Renal cortical epithelial cell (primary cell): ENCODE measurements around the gene COL9A2. TPM values are rescaled to one million over a fixed set of nuclear protein-coding genes. Genes with fewer than 3 reads are reported as not detected.
A peak's percentile ranks its signal among the peaks of the same experiment; 100 is the strongest.

ENCODE experiments used
- DNase-seq: peaks from one replicate; pipeline ENCODE4 v3.0.0-alpha.2; 2011; ENCODE audit warnings: low read depth
- total RNA-seq: library from RNA; depleted of rRNA; stranded (reverse); fragments of >200 nt; gene quantifications from 2 replicates; pipeline ENCODE4 v1.2.3, GENCODE V29; 2014

COL9A2 gene
- total RNA-seq, 1 donor from 2014 or later = 7.5 TPM

- DNase-seq = no peak
Measured at GRCh38 chr1:40303051-40303771, 13.9 kb downstream of the COL9A2 start.

GRCh38 chr1:40302475-40302874 is 14.6 kb downstream of the COL9A2 start:
- DNase-seq = no peak

- DNase-seq = no peak
Measured at GRCh38 chr1:40301541-40302299, 15.4 kb downstream of the COL9A2 start.

GRCh38 chr1:40301066-40301465 is 16.0 kb downstream of the COL9A2 start:
- no peak for DNase-seq

GRCh38 chr1:40300651-40301050 is 16.4 kb downstream of the COL9A2 start:
- DNase-seq = no peak

DNA sequence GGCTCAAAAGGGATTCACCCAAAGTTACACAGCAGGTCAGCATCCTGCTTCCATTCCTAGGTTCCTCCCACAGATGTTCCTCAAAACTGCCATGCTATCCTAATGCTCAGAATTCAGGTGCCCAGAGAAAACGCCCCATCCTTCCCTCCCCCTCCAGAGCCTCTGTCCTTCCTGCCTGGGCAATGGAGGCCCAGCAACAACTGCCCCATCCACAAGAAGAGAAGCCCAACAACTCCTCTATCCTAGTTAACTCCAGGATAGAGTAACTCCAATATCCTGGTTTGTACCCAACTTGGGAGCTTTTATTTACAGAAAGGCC is 16.9 kb downstream of the COL9A2 start:
- no peak for DNase-seq

- DNase-seq = no peak
Measured at GRCh38 chr1:40299366-40300248, 17.5 kb downstream of the COL9A2 start.

GRCh38 chr1:40291293-40291692 is 25.8 kb downstream of the COL9A2 start:
- no peak for DNase-seq

- DNase-seq = no peak
Measured at GRCh38 chr1:40281853-40282252, 35.2 kb downstream of the COL9A2 start.

DNA sequence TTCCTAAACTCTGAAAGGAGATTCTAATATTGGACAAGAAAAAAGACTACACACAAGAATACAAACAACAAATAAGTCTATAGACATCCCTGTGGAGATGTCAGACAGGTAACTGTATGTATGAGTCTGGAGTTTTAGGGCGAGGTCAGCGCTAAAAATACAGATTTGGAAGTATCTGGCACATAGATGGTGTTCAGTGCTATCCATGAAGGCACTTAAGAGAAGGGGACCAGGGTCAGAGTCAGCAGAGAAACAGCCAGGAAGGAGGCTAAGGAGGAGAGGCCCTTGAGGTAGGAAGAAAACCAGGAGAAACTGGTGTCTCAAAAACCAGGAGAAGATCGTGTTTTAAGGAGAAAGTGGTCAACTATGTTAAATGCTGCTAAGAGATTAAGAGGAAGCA is 41.0 kb downstream of the COL9A2 start:
- no peak for DNase-seq

DNA sequence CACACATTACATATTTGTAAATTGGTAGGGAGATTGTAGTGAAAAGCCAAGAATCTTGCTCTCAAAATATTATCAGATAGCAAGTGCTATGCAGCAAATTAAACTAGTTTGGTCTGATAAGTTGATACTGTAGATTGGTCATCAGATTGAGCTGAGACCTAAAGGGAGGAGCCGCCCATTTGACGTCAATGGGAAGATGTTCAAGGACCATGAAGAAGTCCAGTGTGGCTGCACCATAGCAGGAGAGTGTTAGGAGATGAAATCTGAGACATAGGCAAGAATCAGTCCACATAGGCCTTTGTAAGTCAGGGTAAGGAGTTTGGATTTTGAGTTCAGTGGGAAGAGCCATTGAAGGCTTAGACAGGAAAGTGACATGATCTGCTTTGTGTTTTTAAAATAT is 42.8 kb downstream of the COL9A2 start:
- no peak for DNase-seq

DNA sequence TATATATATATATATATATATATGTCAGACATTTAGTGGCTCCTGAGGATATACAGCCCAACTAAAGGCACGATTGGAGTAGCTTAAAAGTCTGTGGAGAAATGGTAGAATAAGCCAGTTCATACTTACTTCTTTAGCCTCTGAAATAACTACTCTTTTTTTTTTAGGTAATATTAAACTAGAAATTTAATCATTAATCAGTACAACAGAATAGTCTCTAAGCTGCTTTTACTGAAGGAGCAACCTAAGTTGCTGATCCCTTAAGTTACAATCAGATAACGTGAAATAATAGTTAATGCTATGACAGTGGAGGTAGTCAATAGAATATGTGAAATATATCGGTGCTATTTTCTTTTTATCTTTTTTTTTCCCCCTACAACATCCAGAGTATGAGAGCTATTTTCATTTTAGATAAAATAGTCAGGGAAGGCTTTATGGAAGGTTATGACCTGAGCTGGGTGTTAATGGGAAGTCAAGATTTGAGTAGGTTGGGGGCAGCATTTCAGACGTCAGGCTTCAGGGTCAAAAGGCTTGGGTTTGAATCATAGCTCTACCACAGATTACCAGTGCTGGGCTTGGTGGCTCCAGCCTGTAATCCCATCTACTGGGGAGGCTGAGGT is 43.4 kb downstream of the COL9A2 start:
- DNase-seq = peak; percentile 89

DNA sequence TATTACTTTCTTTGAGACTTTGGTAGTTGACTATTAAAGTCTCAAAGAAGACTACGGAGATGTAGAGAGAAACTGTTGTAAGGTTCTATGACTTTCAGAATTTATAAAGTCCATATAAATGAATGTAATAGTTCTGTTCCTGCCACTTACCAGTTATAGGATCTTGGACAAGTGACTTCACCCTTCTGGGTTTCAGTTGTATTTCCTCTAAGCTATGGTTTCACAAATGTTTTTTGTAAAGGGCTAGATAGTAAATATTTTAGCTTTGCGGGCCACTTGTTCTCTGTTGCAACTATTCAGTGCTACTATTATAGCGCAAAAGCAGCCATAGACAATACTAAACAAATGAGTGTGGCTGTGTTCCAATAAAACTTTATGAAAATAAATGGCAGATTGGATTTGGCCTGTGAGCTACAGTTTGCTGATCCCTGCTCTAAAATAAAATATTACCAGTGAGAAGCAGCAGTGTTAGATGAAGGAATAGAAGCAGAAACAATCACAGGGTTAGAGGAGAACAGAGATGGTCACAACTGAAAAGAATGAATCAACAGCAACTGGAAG is 44.4 kb downstream of the COL9A2 start:
- DNase-seq = no peak

DNA sequence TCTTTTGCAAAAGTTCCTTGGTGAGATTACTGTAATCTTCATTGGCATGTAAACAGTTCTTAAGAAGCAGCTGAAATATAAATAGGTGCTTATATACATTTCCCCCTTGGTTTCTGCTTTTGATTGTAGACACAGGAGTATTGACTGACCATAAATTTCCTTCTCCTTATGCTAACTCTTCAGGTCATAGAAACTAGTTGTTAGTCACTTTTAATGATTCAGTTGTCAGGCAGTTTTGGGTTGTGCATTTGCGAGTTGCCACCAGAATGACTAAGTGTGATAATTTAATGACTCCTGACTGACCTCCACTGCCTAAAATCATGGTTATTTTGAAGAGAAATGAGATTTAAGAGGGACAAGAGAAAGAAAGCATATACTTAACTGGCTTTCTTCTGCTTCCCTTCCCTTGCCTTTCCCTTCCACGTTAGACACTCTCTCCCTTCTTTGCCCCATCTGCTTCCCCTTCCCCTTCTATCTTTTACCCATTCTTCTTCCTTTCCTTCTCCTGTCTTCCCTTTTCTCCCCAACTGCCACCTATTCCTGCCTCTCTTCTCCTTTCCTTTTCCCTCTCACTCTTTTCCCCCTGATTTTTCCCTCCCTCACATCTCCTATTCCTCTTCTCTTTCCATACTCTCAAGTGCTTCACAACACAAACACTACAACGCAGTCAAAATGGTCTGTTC is 46.8 kb downstream of the COL9A2 start:
- DNase-seq = peak; percentile 65

DNA sequence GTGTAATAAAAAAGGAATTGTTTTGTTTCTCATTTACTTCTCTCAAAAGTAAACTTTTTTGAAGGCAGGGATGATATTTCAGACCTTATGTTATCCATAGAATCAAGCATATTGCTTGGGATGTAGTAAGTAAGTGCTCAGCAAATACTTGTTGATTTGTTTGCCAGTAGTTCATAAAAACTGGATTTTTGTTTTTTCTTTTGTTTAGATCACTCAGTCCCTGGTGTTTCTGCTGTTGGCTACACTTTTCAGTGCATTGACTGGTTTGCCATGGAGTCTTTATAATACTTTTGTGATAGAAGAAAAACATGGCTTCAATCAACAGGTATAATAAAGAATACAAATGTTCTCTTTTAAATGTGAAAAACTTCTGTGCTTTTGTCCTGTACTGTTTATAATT is 48.9 kb downstream of the COL9A2 start:
- DNase-seq = no peak

DNA sequence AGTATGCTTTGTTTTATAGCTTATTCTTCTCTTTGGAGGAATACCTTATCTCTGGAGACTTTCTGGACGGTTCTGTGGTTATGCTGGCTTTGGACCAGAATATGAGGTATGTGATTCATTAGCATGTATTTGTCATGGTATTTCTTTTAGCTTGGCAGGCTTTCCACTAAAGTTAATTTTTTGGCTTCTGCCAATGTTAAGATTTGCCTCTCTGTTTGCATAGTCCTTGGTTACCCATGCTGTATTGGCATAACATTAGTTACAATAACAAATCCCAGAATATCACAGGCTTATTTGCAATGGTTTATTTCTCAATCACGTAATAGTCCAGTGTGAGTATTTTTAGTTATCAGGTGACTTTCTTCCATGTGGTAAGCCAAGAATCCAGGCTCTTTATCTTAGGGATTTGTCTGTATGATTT is 49.3 kb downstream of the COL9A2 start:
- peak; percentile 91 for DNase-seq

DNA sequence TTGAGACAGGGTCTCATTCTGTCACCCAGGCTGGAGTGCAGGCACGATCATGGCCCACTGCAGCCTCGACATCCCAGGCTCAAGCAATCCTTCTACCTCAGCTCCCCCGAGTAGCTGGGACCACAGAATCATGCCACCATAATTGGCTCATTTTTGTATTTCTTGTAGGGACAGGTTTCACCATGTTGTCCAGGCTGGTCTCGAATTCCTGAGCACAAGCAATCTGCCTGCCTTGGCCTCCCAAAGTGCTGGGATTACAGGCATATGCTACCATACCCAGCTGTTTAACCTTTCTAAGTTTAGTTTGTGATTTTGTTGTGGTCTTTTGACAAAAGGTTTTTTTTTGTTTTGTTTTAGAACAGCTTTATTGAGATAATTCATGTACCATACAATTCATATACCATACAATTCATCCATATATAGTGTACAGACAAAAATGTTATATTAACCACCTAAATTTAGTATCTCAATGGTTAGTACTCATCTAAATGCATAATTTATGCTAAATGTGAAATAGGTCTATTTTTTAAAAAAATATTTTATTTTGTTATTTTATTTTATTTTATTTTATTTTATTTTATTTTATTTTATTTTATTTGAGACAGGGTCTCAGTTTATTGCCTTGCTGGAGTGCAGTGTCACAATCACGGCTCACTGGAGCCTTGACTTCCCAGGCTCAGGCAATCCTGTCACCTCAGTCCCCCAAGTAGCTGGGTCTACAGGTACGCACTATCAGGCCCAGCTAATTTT is 50.1 kb downstream of the COL9A2 start:
- DNase-seq = no peak

DNA sequence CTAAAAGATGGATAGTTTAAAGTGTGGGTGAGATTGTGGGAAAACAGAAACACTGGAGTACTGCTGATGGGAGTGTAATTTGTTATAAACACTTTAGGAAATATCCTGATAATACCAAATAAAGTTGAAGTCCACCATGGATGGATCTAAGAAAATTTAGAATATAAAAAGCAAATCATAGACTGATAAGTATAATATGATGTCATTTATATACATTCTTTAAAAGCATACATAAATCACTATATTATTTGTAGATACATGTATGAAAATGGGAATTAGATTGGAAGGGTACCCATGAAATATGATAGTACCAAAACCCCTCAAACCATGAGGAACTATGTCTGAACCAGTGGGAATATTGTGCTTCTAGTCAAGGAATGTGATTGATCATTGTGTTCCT is 51.2 kb downstream of the COL9A2 start:
- DNase-seq = no peak

GRCh38 chr1:40265298-40265697 is 51.8 kb downstream of the COL9A2 start:
- no peak for DNase-seq

GRCh38 chr1:40264354-40264781 is 52.7 kb downstream of the COL9A2 start:
- no peak for DNase-seq

GRCh38 chr1:40258445-40258769 is 58.7 kb downstream of the COL9A2 start:
- DNase-seq = peak; percentile 13
